K562 (cell line): ENCODE results near the gene CDCA7L. TPM values are rescaled to one million over a fixed set of nuclear protein-coding genes. Genes with fewer than 3 reads are reported as not detected.

ENCODE experiments used
- ATAC-seq: fragments of 200-7000 bp; cut with Tn5 transposase; 3 replicates; pipeline ENCODE4 v1.9.1; 2020; ENCODE audit warnings: moderate library complexity
- BruUV-seq: library from RNA; stranded (reverse); fragments of 400-500 nt; replicated peaks from 2 replicates; lab custom pipeline; 2021; lab: Mats Ljungman, UMichigan
- CTCF ChIA-PET: fragments of 300-600 bp; formaldehyde crosslinking; extraction: SDS; loops from one replicate; lab custom pipeline; 2021; ENCODE audit warnings: low intra/inter-chr PET ratio; lab: Yijun Ruan, JAX
- POLR2A ChIA-PET: fragments of 300-600, 350-650 bp; sonication (Branson Sonifier 250); formaldehyde crosslinking; extraction: SDS; loops from one replicate; lab custom pipeline; 2021; ENCODE audit warnings: antibody characterized with exemption, inconsistent platforms; lab: Yijun Ruan, JAX
- DNase-seq, 4 experiments: peaks; one replicate each; pipeline versions ENCODE4 v3.0.0 to v3.0.0-alpha.2; 2011 to 2018; ENCODE audit warnings: low spot score in 3 of 4, mixed read lengths in 3 of 4; ENCODE audit errors: extremely low read depth in 1 of 4
- FAIRE-seq: peaks from 2 replicates; lab custom pipeline; 2011; peaks lifted over from hg19 to GRCh38; lab: Jason Lieb, UNC
- H2AFZ ChIP-seq: 2 replicates; pipeline ENCODE4 v1.6.0; 2011; ENCODE audit warnings: low read depth, low read length, control low read depth, inconsistent platforms
- H3K27ac ChIP-seq: fragments of 200-600 bp; 3 replicates; pipeline ENCODE4 v1.8.0; 2011; ENCODE audit warnings: low read depth, mild to moderate bottlenecking, control low read depth, inconsistent platforms, low read length, moderate library complexity, mixed read lengths; ENCODE audit errors: extremely low read depth
- H3K27me3 ChIP-seq, 2 experiments: fragments of 300-600 bp in 1 of 2; 2 replicates in 1 of 2; 3 replicates in 1 of 2; pipeline versions ENCODE4 v1.6.0 to v1.8.0; 2011; ENCODE audit warnings: inconsistent platforms in 2 of 2, low read length in 2 of 2, mild to moderate bottlenecking in 1 of 2, mixed read lengths in 1 of 2, moderate library complexity in 1 of 2; ENCODE audit not compliant: control insufficient read depth in 2 of 2, insufficient read depth in 2 of 2
- H3K36me3 ChIP-seq: fragments of 300-600 bp; 3 replicates; pipeline ENCODE4 v1.8.0; 2011; ENCODE audit warnings: mild to moderate bottlenecking, low read length, inconsistent platforms; ENCODE audit not compliant: control insufficient read depth, insufficient read depth
- H3K4me1 ChIP-seq, 2 experiments: fragments of 200-600 bp in 1 of 2; replicated peaks in 1 of 2; 2 replicates in 1 of 2; 3 replicates in 1 of 2; pipeline versions ENCODE4 v1.5.1 to v1.8.0; 2011; ENCODE audit warnings: inconsistent platforms in 2 of 2, low read length in 2 of 2, mild to moderate bottlenecking in 1 of 2, mixed read lengths in 1 of 2, moderate library complexity in 1 of 2; ENCODE audit not compliant: control insufficient read depth in 2 of 2, insufficient read depth in 2 of 2
- H3K4me2 ChIP-seq: 2 replicates; pipeline ENCODE4 v1.6.1; 2011; ENCODE audit warnings: low read length, control low read depth, inconsistent platforms, mixed read lengths; ENCODE audit not compliant: insufficient read depth
- H3K4me3 ChIP-seq: fragments of 200-600 bp; sonication (generic), shearing (Covaris generic); 2 replicates; pipeline ENCODE4 v1.5.1; 2016; ENCODE audit warnings: control low read depth, inconsistent platforms
- H3K79me2 ChIP-seq: fragments of 200-600 bp; 3 replicates; pipeline ENCODE4 v1.8.0; 2011; ENCODE audit warnings: low read length, inconsistent platforms; ENCODE audit not compliant: control insufficient read depth, insufficient read depth
- H3K9ac ChIP-seq, 2 experiments: 2 replicates each; pipeline versions ENCODE4 v1.6.0 to v1.6.1; 2011; ENCODE audit warnings: low read depth in 2 of 2, low read length in 2 of 2, control low read depth in 1 of 2, inconsistent platforms in 1 of 2, mild to moderate bottlenecking in 1 of 2, mixed read lengths in 1 of 2; ENCODE audit not compliant: insufficient read depth in 1 of 2
- H3K9me1 ChIP-seq: one replicate; pipeline ENCODE4 v1.6.0; 2011; ENCODE audit warnings: inconsistent platforms, mild to moderate bottlenecking, low read length, moderate library complexity; ENCODE audit not compliant: control insufficient read depth, insufficient read depth
- H3K9me3 ChIP-seq: replicated peaks from 2 replicates; pipeline ENCODE4 v1.5.1; 2011; ENCODE audit warnings: low read depth, low read length, inconsistent platforms; ENCODE audit not compliant: control insufficient read depth, insufficient read depth
- H4K20me1 ChIP-seq: replicated peaks from 2 replicates; pipeline ENCODE4 v1.6.1; 2011; ENCODE audit warnings: low read length, inconsistent platforms, mixed read lengths; ENCODE audit not compliant: control insufficient read depth, insufficient read depth
- BRCA1 ChIP-seq, 2 experiments: fragments of 450-650 bp in 1 of 2; sonication (generic) in 1 of 2; formaldehyde crosslinking in 1 of 2; IDR thresholded peaks; 2 replicates each; pipeline versions ENCODE4 v1.5.0 to v1.6.1; 2017 to 2020; ENCODE audit warnings: mild to moderate bottlenecking in 1 of 2, missing genetic modification reagents in 1 of 2
- ZNF551 ChIP-seq: fragments of 250-450 bp; sonication (Bioruptor Pico); IDR thresholded peaks from 2 replicates; pipeline ENCODE4 v1.5.0; 2021; ENCODE audit warnings: mild to moderate bottlenecking, moderate library complexity
- ZNF785 ChIP-seq: fragments of 250-450 bp; sonication (Bioruptor Pico); IDR thresholded peaks from 2 replicates; pipeline ENCODE4 v1.4.0; 2020; ENCODE audit warnings: mild to moderate bottlenecking
- WGBS: fragments of 100-300 bp; shearing (Covaris generic); methylation state at CpG from one replicate; pipeline ENCODE4 v1.1.6; 2016; ENCODE audit warnings: low coverage, mixed read lengths; ENCODE audit not compliant: insufficient coverage; ENCODE audit errors: missing lambda C conversion rate; 5-methylcytosine and 5-hydroxymethylcytosine counted together
- in situ Hi-C: fragments of 300-500 bp; cut with MboI; formaldehyde crosslinking; loops from 4 replicates; pipeline ENCODE4 v1.15.0; 2018; ENCODE audit warnings: inconsistent platforms, mixed read lengths
- intact Hi-C: fragments of 100-400 bp; cut with micrococcal nuclease; formaldehyde crosslinking; loops from 2 replicates; pipeline ENCODE4 v1.14.2; 2022
- polyA plus RNA-seq, 8 experiments: library from polyadenylated mRNA; depleted of rRNA in 4 of 8; stranded (reverse) in 5 of 8; unstranded in 3 of 8; fragments of >200 nt; fragmentation: Nextera tagmentation in 2 of 8; fragmentation: Illumina TruSeq in 1 of 8; extraction: Ambion mirVana in 2 of 8; extraction: Trizol in 1 of 8; gene quantifications; 2 replicates each; pipeline versions ENCODE4 v1.2.1 to v1.2.3, GENCODE V29; 2011 to 2014; ENCODE audit warnings: inconsistent platforms in 1 of 8, missing spikeins in 1 of 8
- total RNA-seq, 7 experiments: library from RNA; depleted of rRNA in 6 of 7; stranded (reverse); fragments of >200 nt in 6 of 7; fragmentation: Illumina TruSeq in 2 of 7; extraction: Trizol in 2 of 7; gene quantifications; 2 replicates each; pipeline versions ENCODE4 v1.2.1 to v1.2.3, GENCODE V29; 2011 to 2021; ENCODE audit warnings: low replicate concordance in 1 of 7
- TF ChIP-seq, protein P1 (sequence below): fragments of 450-650 bp; IDR thresholded peaks from 2 replicates; pipeline ENCODE4 v1.6.1; 2016; ENCODE audit warnings: mild to moderate bottlenecking, moderate library complexity

Gene CDCA7L
- total and polyA plus RNA-seq, 9 of the 15 experiments (the other 6 are each of a cell fraction or from before 2014, with no cell fraction given), result 1.9 to 32.4 (median 3.1) TPM

DNA sequence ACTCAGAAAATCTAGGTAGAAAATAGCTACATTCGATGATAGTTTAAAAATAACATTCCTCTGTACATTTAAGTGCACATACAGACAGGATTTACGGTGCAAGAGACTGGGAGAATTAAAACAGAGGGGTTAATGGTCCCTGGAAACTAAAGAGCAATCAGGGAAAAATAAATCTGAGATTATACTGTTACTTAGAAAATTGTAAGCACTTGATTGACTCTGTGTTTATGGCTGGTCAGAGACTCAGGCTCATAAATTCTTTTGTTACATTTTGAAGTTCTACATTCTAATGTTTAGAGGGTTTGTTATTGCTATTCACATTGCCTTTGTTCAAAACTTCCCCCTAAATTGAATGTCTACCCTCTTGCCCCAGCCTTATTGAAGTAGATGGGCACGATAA, 54.4 kb downstream of the CDCA7L start:
- no peak overlapping the region for H3K9ac ChIP-seq
- in situ Hi-C loops, result no loop called here
- H3K9me3 ChIP-seq, result no peaks in the 10 kb centered on the region
- CTCF ChIA-PET, result no interaction called here
- peaks cover 0 to 2% of the 10 kb centered on the region in 2 experiments; a peak in 2 of 5 replicates for H3K27me3 ChIP-seq
- H2AFZ ChIP-seq, result no peak overlapping the region
- no peaks in the 10 kb centered on the region for H4K20me1 ChIP-seq
- FAIRE-seq (no peak), DNase-seq (no peak), ATAC-seq (no peak)
- no peaks in the 10 kb centered on the region for H3K36me3 ChIP-seq
- WGBS, result 0% methylated on average over 3 of the region's 3 CpGs
- H3K27ac ChIP-seq, result no peak overlapping the region
- POLR2A ChIA-PET, result no interaction called here
- TF ChIP-seq ZNF785 (CRISPR knock-in tag) (no peak), BRCA1 (IDR thresholded peaks at IDR 0.05) (no peak), BRCA1 (CRISPR knock-in tag; IDR thresholded peaks at IDR 0.05) (no peak), ZNF551 (CRISPR knock-in tag) (no peak)
- TF ChIP-seq, protein P1, sequence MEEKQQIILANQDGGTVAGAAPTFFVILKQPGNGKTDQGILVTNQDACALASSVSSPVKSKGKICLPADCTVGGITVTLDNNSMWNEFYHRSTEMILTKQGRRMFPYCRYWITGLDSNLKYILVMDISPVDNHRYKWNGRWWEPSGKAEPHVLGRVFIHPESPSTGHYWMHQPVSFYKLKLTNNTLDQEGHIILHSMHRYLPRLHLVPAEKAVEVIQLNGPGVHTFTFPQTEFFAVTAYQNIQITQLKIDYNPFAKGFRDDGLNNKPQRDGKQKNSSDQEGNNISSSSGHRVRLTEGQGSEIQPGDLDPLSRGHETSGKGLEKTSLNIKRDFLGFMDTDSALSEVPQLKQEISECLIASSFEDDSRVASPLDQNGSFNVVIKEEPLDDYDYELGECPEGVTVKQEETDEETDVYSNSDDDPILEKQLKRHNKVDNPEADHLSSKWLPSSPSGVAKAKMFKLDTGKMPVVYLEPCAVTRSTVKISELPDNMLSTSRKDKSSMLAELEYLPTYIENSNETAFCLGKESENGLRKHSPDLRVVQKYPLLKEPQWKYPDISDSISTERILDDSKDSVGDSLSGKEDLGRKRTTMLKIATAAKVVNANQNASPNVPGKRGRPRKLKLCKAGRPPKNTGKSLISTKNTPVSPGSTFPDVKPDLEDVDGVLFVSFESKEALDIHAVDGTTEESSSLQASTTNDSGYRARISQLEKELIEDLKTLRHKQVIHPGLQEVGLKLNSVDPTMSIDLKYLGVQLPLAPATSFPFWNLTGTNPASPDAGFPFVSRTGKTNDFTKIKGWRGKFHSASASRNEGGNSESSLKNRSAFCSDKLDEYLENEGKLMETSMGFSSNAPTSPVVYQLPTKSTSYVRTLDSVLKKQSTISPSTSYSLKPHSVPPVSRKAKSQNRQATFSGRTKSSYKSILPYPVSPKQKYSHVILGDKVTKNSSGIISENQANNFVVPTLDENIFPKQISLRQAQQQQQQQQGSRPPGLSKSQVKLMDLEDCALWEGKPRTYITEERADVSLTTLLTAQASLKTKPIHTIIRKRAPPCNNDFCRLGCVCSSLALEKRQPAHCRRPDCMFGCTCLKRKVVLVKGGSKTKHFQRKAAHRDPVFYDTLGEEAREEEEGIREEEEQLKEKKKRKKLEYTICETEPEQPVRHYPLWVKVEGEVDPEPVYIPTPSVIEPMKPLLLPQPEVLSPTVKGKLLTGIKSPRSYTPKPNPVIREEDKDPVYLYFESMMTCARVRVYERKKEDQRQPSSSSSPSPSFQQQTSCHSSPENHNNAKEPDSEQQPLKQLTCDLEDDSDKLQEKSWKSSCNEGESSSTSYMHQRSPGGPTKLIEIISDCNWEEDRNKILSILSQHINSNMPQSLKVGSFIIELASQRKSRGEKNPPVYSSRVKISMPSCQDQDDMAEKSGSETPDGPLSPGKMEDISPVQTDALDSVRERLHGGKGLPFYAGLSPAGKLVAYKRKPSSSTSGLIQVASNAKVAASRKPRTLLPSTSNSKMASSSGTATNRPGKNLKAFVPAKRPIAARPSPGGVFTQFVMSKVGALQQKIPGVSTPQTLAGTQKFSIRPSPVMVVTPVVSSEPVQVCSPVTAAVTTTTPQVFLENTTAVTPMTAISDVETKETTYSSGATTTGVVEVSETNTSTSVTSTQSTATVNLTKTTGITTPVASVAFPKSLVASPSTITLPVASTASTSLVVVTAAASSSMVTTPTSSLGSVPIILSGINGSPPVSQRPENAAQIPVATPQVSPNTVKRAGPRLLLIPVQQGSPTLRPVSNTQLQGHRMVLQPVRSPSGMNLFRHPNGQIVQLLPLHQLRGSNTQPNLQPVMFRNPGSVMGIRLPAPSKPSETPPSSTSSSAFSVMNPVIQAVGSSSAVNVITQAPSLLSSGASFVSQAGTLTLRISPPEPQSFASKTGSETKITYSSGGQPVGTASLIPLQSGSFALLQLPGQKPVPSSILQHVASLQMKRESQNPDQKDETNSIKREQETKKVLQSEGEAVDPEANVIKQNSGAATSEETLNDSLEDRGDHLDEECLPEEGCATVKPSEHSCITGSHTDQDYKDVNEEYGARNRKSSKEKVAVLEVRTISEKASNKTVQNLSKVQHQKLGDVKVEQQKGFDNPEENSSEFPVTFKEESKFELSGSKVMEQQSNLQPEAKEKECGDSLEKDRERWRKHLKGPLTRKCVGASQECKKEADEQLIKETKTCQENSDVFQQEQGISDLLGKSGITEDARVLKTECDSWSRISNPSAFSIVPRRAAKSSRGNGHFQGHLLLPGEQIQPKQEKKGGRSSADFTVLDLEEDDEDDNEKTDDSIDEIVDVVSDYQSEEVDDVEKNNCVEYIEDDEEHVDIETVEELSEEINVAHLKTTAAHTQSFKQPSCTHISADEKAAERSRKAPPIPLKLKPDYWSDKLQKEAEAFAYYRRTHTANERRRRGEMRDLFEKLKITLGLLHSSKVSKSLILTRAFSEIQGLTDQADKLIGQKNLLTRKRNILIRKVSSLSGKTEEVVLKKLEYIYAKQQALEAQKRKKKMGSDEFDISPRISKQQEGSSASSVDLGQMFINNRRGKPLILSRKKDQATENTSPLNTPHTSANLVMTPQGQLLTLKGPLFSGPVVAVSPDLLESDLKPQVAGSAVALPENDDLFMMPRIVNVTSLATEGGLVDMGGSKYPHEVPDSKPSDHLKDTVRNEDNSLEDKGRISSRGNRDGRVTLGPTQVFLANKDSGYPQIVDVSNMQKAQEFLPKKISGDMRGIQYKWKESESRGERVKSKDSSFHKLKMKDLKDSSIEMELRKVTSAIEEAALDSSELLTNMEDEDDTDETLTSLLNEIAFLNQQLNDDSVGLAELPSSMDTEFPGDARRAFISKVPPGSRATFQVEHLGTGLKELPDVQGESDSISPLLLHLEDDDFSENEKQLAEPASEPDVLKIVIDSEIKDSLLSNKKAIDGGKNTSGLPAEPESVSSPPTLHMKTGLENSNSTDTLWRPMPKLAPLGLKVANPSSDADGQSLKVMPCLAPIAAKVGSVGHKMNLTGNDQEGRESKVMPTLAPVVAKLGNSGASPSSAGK, result no peak
- H3K4me3 ChIP-seq, result no peak overlapping the region
- H3K9me1 ChIP-seq, result no peaks in the 10 kb centered on the region
- H3K4me2 ChIP-seq, result no peak overlapping the region
- no peaks in the 10 kb centered on the region for H3K4me1 ChIP-seq
- no TSS peak for BruUV-seq
- H3K79me2 ChIP-seq, result no peaks in the 10 kb centered on the region
- intact Hi-C loops, result no loop called here
